ENCODE results near the gene CHKA. TPM values are rescaled to one million over a fixed set of nuclear protein-coding genes. Genes with fewer than 3 reads are reported as not detected.
A peak's percentile ranks its signal among the peaks of the same experiment; 100 is the strongest.

CHKA gene
- total RNA-seq, 1 donor from 2014 or later: 173 TPM

GRCh38 chr11:68036141-68036716, 85.0 kb downstream of the CHKA start:
- H3K4me3 Mint-ChIP-seq (ENCODE audit: unreplicated experiment): no peak overlapping the region
- DNase-seq (ENCODE audit: low spot score): no peak
- H3K4me1 Mint-ChIP-seq (ENCODE audit: unreplicated experiment): peaks cover 21% of the 10 kb centered on the region
- H3K36me3 Mint-ChIP-seq (ENCODE audit: low read depth, unreplicated experiment): no peaks in the 10 kb centered on the region
- TF ChIP-seq CTCF (IDR thresholded peaks at IDR 0.05; ENCODE audit: unreplicated experiment): no peak
- no peaks in the 10 kb centered on the region for H3K9me3 Mint-ChIP-seq (ENCODE audit: unreplicated experiment)
- no peak overlapping the region for H3K27ac Mint-ChIP-seq (ENCODE audit: unreplicated experiment)
- peaks cover 12% of the 10 kb centered on the region for H3K27me3 Mint-ChIP-seq (ENCODE audit: unreplicated experiment)

GRCh38 chr11:68035266-68035876, 85.8 kb downstream of the CHKA start:
- Mint-ChIP-seq H3K9me3 (ENCODE audit: unreplicated experiment) (no peaks in the 10 kb centered on the region), H3K4me1 (ENCODE audit: unreplicated experiment) (peaks cover 19% of the 10 kb centered on the region), H3K36me3 (ENCODE audit: low read depth, unreplicated experiment) (no peaks in the 10 kb centered on the region), H3K27ac (ENCODE audit: unreplicated experiment) (no peak overlapping the region), H3K4me3 (ENCODE audit: unreplicated experiment) (no peak overlapping the region), H3K27me3 (ENCODE audit: unreplicated experiment) (peaks cover 15% of the 10 kb centered on the region)
- no peak for DNase-seq (ENCODE audit: low spot score)
- no peak for TF ChIP-seq CTCF (IDR thresholded peaks at IDR 0.05; ENCODE audit: unreplicated experiment)

- H3K27ac Mint-ChIP-seq (ENCODE audit: unreplicated experiment): no peak overlapping the region
- no peaks in the 10 kb centered on the region for H3K9me3 Mint-ChIP-seq (ENCODE audit: unreplicated experiment)
- no peak overlapping the region for H3K4me3 Mint-ChIP-seq (ENCODE audit: unreplicated experiment)
- H3K27me3 Mint-ChIP-seq (ENCODE audit: unreplicated experiment): peaks cover 13% of the 10 kb centered on the region
- no peaks in the 10 kb centered on the region for H3K36me3 Mint-ChIP-seq (ENCODE audit: low read depth, unreplicated experiment)
- peaks cover 28% of the 10 kb centered on the region for H3K4me1 Mint-ChIP-seq (ENCODE audit: unreplicated experiment)
- no peak for DNase-seq (ENCODE audit: low spot score)
- TF ChIP-seq CTCF (IDR thresholded peaks at IDR 0.05; ENCODE audit: unreplicated experiment): no peak
Measured at GRCh38 chr11:68033708-68034045, 87.5 kb downstream of the CHKA start.

- DNase-seq (ENCODE audit: low spot score): no peak
- Mint-ChIP-seq H3K4me3 (ENCODE audit: unreplicated experiment) (no peak overlapping the region), H3K9me3 (ENCODE audit: unreplicated experiment) (no peaks in the 10 kb centered on the region), H3K27me3 (ENCODE audit: unreplicated experiment) (peaks cover 16% of the 10 kb centered on the region), H3K36me3 (ENCODE audit: low read depth, unreplicated experiment) (no peaks in the 10 kb centered on the region), H3K4me1 (ENCODE audit: unreplicated experiment) (peaks cover 28% of the 10 kb centered on the region), H3K27ac (ENCODE audit: unreplicated experiment) (no peak overlapping the region)
- no peak for TF ChIP-seq CTCF (IDR thresholded peaks at IDR 0.05; ENCODE audit: unreplicated experiment)
Measured at GRCh38 chr11:68032997-68033707, 88.0 kb downstream of the CHKA start.

GRCh38 chr11:68032003-68032402, 89.2 kb downstream of the CHKA start:
- no peak for TF ChIP-seq CTCF (IDR thresholded peaks at IDR 0.05; ENCODE audit: unreplicated experiment)
- peaks cover 20% of the 10 kb centered on the region for H3K4me1 Mint-ChIP-seq (ENCODE audit: unreplicated experiment)
- H3K4me3 Mint-ChIP-seq (ENCODE audit: unreplicated experiment): peak overlapping the region; percentile 84
- H3K27me3 Mint-ChIP-seq (ENCODE audit: unreplicated experiment): peaks cover 14% of the 10 kb centered on the region
- no peak overlapping the region for H3K27ac Mint-ChIP-seq (ENCODE audit: unreplicated experiment)
- H3K9me3 Mint-ChIP-seq (ENCODE audit: unreplicated experiment): no peaks in the 10 kb centered on the region
- H3K36me3 Mint-ChIP-seq (ENCODE audit: low read depth, unreplicated experiment): no peaks in the 10 kb centered on the region
- no peak for DNase-seq (ENCODE audit: low spot score)
